HG03135 (cell line): Measurements from ENCODE around the gene KCNH1.
"Not testable (repeated sequence)": the region's sequence is repeated elsewhere in the genome, so short reads cannot be mapped to it uniquely, and the experiment has no call there.

Experiments used
- ATAC-seq: cut with Tn5 transposase; IDR thresholded peaks from one replicate; pipeline ENCODE4 v1.9.1; 2021; ENCODE audit warnings: mild to moderate bottlenecking, moderate library complexity; ENCODE audit not compliant: unreplicated experiment

KCNH1 gene

GRCh38 chr1:211099393-211099792 lies 34.6 kb downstream of the KCNH1 start:
- ATAC-seq, result no peak

GRCh38 chr1:211095381-211095780 lies 38.6 kb downstream of the KCNH1 start:
- no peak for ATAC-seq

- ATAC-seq, result no peak
Measured at GRCh38 chr1:211092955-211093354, 41.0 kb downstream of the KCNH1 start.

- ATAC-seq, result no peak
Measured at GRCh38 chr1:211091867-211092266, 42.1 kb downstream of the KCNH1 start.

- no peak for ATAC-seq
Measured at GRCh38 chr1:211089536-211089935, 44.4 kb downstream of the KCNH1 start.

- ATAC-seq, result no peak
Measured at GRCh38 chr1:211088156-211088555, 45.8 kb downstream of the KCNH1 start.

GRCh38 chr1:211082824-211083223 lies 51.1 kb downstream of the KCNH1 start:
- ATAC-seq, result no peak

GRCh38 chr1:211081447-211081846 lies 52.5 kb downstream of the KCNH1 start:
- ATAC-seq, result not testable (repeated sequence)

- ATAC-seq, result no peak
Measured at GRCh38 chr1:211068976-211069375, 65.0 kb downstream of the KCNH1 start.

GRCh38 chr1:211066781-211067384 lies 67.1 kb downstream of the KCNH1 start:
- no peak for ATAC-seq

GRCh38 chr1:211041838-211042237 lies 92.1 kb downstream of the KCNH1 start:
- ATAC-seq, result not testable (repeated sequence)

- ATAC-seq, result no peak
Measured at GRCh38 chr1:211037095-211037494, 96.9 kb downstream of the KCNH1 start.

- ATAC-seq, result no peak
Measured at GRCh38 chr1:211036381-211037060, 97.4 kb downstream of the KCNH1 start.

- ATAC-seq, result no peak
Measured at GRCh38 chr1:211035821-211036380, 98.0 kb downstream of the KCNH1 start.

GRCh38 chr1:211033921-211034525 lies 99.9 kb downstream of the KCNH1 start:
- ATAC-seq, result no peak

- ATAC-seq, result no peak
Measured at GRCh38 chr1:211024901-211025300, 109.0 kb downstream of the KCNH1 start.

GRCh38 chr1:211019266-211019665 lies 114.7 kb downstream of the KCNH1 start:
- ATAC-seq, result no peak

GRCh38 chr1:211018690-211019089 lies 115.3 kb downstream of the KCNH1 start:
- ATAC-seq, result no peak

GRCh38 chr1:211017075-211017718 lies 116.8 kb downstream of the KCNH1 start:
- ATAC-seq, result no peak

GRCh38 chr1:211014275-211014674 lies 119.7 kb downstream of the KCNH1 start:
- ATAC-seq, result no peak
